Naive thymus-derived CD4-positive, alpha-beta T cell (primary cell): ENCODE measurements around the gene NR4A3. TPM values are rescaled to one million over a fixed set of nuclear protein-coding genes. Genes with fewer than 3 reads are reported as not detected.

ENCODE experiments used
- ATAC-seq: fragments of 150-1000 bp; cut with Tn5 transposase; 2 replicates; pipeline ENCODE4 v1.10.0; 2021; ENCODE audit warnings: mild to moderate bottlenecking, moderate library complexity
- CTCF ChIA-PET: fragments of 350-600 bp; sonication (Branson Sonifier 250); formaldehyde crosslinking; loops from one replicate; lab custom pipeline; 2021; ENCODE audit warnings: antibody characterized with exemption; lab: Charles Lee
- POLR2A ChIA-PET: fragments of 350-600 bp; sonication (Branson Sonifier 250); formaldehyde crosslinking; loops from one replicate; lab custom pipeline; 2021; ENCODE audit warnings: antibody characterized with exemption, inconsistent platforms; lab: Charles Lee
- DNase-seq, 9 donors: peaks; one replicate each; pipeline versions ENCODE4 v3.0.0 to v3.0.0-alpha.2; 2020 to 2022; ENCODE audit warnings: mixed read lengths in 1 of 9
- H3K27ac ChIP-seq: one replicate; pipeline ENCODE4 v1.7.0; 2013; ENCODE audit warnings: mild to moderate bottlenecking, low read depth, low read length, moderate library complexity
- H3K27me3 ChIP-seq, 2 donors: one replicate each; pipeline ENCODE4 v1.7.0; 2013; ENCODE audit warnings: low read length in 2 of 2, mild to moderate bottlenecking in 2 of 2, moderate library complexity in 2 of 2; ENCODE audit not compliant: control insufficient read depth in 2 of 2, insufficient read depth in 2 of 2
- H3K36me3 ChIP-seq, 3 experiments: 1 replicate in 2 of 3; 2 replicates in 1 of 3; pipeline ENCODE4 v1.7.0; 2013; ENCODE audit warnings: low read length in 3 of 3, mild to moderate bottlenecking in 3 of 3, moderate library complexity in 1 of 3; ENCODE audit not compliant: insufficient read depth in 3 of 3, control insufficient read depth in 2 of 3
- H3K4me1 ChIP-seq, 2 donors: one replicate each; pipeline ENCODE4 v1.7.0; 2013; ENCODE audit warnings: low read length in 2 of 2, mild to moderate bottlenecking in 2 of 2, moderate library complexity in 1 of 2; ENCODE audit not compliant: control insufficient read depth in 2 of 2, insufficient read depth in 2 of 2
- H3K4me3 ChIP-seq: 2 replicates; pipeline ENCODE4 v1.7.0; 2013; ENCODE audit warnings: mild to moderate bottlenecking, low read length
- H3K9me3 ChIP-seq, 3 experiments: 1 replicate in 2 of 3; 2 replicates in 1 of 3; pipeline ENCODE4 v1.7.0; 2013; ENCODE audit warnings: low read length in 3 of 3; ENCODE audit not compliant: control insufficient read depth in 2 of 3
- H3K27ac Mint-ChIP-seq, 9 donors: one replicate each; pipeline ENCODE4 v1.8.0; 2020 to 2022; ENCODE audit warnings: mixed read lengths in 9 of 9, mild to moderate bottlenecking in 8 of 9, moderate library complexity in 5 of 9, inconsistent platforms in 2 of 9
- H3K27me3 Mint-ChIP-seq, 5 donors: one replicate each; pipeline ENCODE4 v1.8.0; 2021 to 2022; ENCODE audit warnings: mixed read lengths in 5 of 5, mild to moderate bottlenecking in 1 of 5
- H3K36me3 Mint-ChIP-seq, 5 donors: one replicate each; pipeline ENCODE4 v1.8.0; 2020 to 2022; ENCODE audit warnings: mixed read lengths in 5 of 5, mild to moderate bottlenecking in 3 of 5, inconsistent platforms in 1 of 5
- H3K4me1 Mint-ChIP-seq, 7 donors: one replicate each; pipeline ENCODE4 v1.8.0; 2020 to 2022; ENCODE audit warnings: mixed read lengths in 7 of 7, mild to moderate bottlenecking in 3 of 7, inconsistent platforms in 1 of 7
- H3K4me3 Mint-ChIP-seq, 10 donors: one replicate each; pipeline ENCODE4 v1.8.0; 2020 to 2022; ENCODE audit warnings: mild to moderate bottlenecking in 10 of 10, mixed read lengths in 10 of 10, moderate library complexity in 6 of 10, inconsistent platforms in 2 of 10
- H3K9me3 Mint-ChIP-seq, 11 donors: one replicate each; pipeline ENCODE4 v1.8.0; 2020 to 2022; ENCODE audit warnings: mixed read lengths in 11 of 11, mild to moderate bottlenecking in 4 of 11, inconsistent platforms in 1 of 11, moderate library complexity in 1 of 11
- intact Hi-C, 2 donors: fragments of 100-400 bp; cut with micrococcal nuclease; formaldehyde crosslinking; loops; one replicate each; pipeline ENCODE4 v1.15.1; 2023
- polyA plus RNA-seq, 2 donors: library from polyadenylated mRNA; unstranded; fragments of 300-500 nt; fragmentation: Illumina TruSeq; gene quantifications; one replicate each; pipeline ENCODE4 v1.2.3, GENCODE V29; 2021
- total RNA-seq, 6 experiments: library from RNA in 5 of 6; stranded (reverse) in 5 of 6; gene quantifications; 1 replicate in 5 of 6; 2 replicates in 1 of 6; pipeline ENCODE4 v1.2.3 and lab custom pipeline; 2021 to 2026

The NR4A3 gene
- total and polyA plus RNA-seq, 7 experiments from 2014 or later = 0.08 to 20.2 (median 5.6) TPM; not detected in 2

DNA sequence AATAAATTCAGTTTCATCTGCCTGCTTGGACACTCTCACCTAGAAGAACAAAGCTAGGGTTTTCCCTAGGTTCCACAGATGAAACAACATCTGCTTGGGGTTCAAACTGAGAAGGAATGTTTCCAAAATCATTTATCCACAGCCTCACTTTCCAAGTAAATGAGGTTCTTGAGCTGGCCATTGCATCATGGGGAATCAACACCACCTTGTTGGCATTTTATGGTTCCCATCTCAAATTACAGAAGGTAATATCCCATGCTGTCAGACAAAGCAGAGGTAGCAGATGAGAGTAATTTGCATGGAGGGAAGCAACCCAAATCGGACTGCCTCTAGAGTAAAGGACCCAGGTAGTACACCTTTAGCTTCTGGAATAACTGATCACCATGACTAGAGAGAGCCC is 10.5 kb upstream of the NR4A3 start:
- Mint-ChIP-seq H3K27me3 (peaks cover 0 to 33% (median 0%) of the 10 kb centered on the region in 5 donors), H3K4me1 (peaks cover 0 to 23% (median 4%) of the 10 kb centered on the region in 7 donors), H3K4me3 (no peak overlapping the region), H3K36me3 (peaks cover 0 to 11% (median 3%) of the 10 kb centered on the region in 5 donors), H3K27ac (no peak overlapping the region), H3K9me3 (no peaks in the 10 kb centered on the region)
- Histone ChIP-seq H3K27me3 (no peaks in the 10 kb centered on the region), H3K9me3 (no peaks in the 10 kb centered on the region), H3K36me3 (no peaks in the 10 kb centered on the region), H3K27ac (no peak overlapping the region), H3K4me3 (no peak overlapping the region), H3K4me1 (peaks cover 0 to 5% of the 10 kb centered on the region in 2 donors)
- ChIA-PET CTCF (interaction anchor here (0.6 to 1.8 kb wide), 2 partner anchors 13 to 51 kb away, joined by 3 to 4 read pairs; no protein-coding TSS in a partner anchor), POLR2A (interaction anchor here (0.6 kb wide), 1 partner anchor 93 kb away, joined by 3 read pairs; no protein-coding TSS in a partner anchor)
- no peak for DNase-seq
- ATAC-seq = no peak
- intact Hi-C loops = no loop called here

DNA sequence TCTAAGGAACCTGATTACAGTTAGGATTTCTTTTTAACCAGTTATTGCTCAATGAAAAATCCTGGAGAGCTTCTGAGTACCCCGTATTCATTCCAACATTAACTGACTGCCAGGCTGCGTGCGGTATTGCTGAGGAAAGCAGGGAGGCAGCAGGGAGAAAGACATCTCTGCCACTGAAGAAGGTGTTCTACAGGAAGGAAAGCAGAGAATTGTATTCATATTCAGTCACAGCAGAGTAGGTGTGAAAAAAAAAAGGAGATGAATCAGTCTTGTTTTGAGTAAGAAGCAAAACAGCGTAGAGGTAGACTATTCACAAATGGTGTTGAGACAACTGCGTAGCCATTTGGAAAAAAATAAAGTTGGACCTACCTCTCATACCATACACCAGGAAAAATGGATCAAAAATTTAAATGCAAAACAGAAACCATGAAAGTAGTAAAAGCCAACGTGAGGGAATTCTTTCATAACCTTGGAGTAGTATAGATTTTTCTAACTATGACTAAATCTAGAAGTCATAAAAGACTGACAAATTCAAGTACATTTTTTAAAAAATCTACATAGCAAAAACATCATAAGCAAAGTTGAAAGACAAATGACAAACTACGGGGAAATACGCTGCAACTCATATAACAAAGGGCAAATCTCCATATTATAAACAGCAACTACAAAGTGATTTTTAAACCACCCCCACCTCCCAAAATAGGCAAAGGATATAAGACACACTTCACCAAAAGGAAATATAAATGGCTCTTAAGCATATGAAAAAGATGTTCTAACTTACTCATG is 9.9 kb upstream of the NR4A3 start:
- Mint-ChIP-seq H3K9me3 (no peaks in the 10 kb centered on the region), H3K27me3 (peaks cover 0 to 39% (median 0%) of the 10 kb centered on the region in 5 donors), H3K36me3 (peaks cover 0 to 11% (median 3%) of the 10 kb centered on the region in 5 donors), H3K27ac (no peak overlapping the region), H3K4me3 (no peak overlapping the region), H3K4me1 (peaks cover 0 to 23% (median 4%) of the 10 kb centered on the region in 7 donors)
- DNase-seq (no peak), ATAC-seq (no peak)
- CTCF ChIA-PET = interaction anchor here (0.6 to 1.8 kb wide), 2 partner anchors 13 to 50 kb away, joined by 3 to 4 read pairs; no protein-coding TSS in a partner anchor
- H3K4me3 ChIP-seq = no peak overlapping the region
- H3K36me3 ChIP-seq = no peaks in the 10 kb centered on the region
- no peak overlapping the region for H3K27ac ChIP-seq
- H3K4me1 ChIP-seq = peaks cover 0 to 5% of the 10 kb centered on the region in 2 donors
- H3K9me3 ChIP-seq = no peaks in the 10 kb centered on the region
- no peaks in the 10 kb centered on the region for H3K27me3 ChIP-seq
- intact Hi-C loops = no loop called here
- POLR2A ChIA-PET = interaction anchor here (0.6 kb wide), 1 partner anchor 92 kb away, joined by 3 read pairs; no protein-coding TSS in a partner anchor

DNA sequence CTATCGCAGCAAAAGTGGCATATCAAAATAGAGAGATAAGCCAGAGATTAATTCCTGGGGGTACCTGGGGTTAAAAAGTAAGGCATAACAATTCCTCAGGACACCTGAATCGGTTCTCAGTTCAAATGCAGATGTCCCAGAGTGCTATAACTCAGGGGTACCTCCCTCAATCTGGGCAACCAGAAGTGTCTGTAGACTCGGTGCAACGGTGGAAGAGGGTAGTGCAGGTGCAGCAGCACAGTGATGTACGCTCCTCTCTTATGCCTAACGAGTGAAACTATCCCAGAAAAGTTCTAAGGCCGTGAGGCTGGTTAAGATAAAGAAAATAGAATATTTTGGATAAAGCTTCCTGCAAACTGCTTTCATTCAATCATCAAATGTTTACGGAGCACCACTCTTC is 7.9 kb upstream of the NR4A3 start:
- Mint-ChIP-seq H3K27ac (peak overlapping the region in 1 of 9 donors; percentile 21), H3K4me1 (peaks cover 5 to 21% (median 6%) of the 10 kb centered on the region in 7 donors), H3K4me3 (no peak overlapping the region), H3K36me3 (peaks cover 0 to 11% (median 3%) of the 10 kb centered on the region in 5 donors), H3K27me3 (peaks cover 0 to 47% (median 0%) of the 10 kb centered on the region in 5 donors), H3K9me3 (peaks cover 0 to 4% (median 0%) of the 10 kb centered on the region in 11 donors)
- no peak overlapping the region for H3K4me3 ChIP-seq
- intact Hi-C loops = no loop called here
- H3K36me3 ChIP-seq = no peaks in the 10 kb centered on the region
- H3K27ac ChIP-seq = no peak overlapping the region
- ATAC-seq = no peak
- ChIA-PET POLR2A (no interaction called here), CTCF (no interaction called here)
- H3K9me3 ChIP-seq = no peaks in the 10 kb centered on the region
- peaks cover 5 to 9% of the 10 kb centered on the region in 2 donors for H3K4me1 ChIP-seq
- no peak for DNase-seq
- H3K27me3 ChIP-seq = no peaks in the 10 kb centered on the region

DNA sequence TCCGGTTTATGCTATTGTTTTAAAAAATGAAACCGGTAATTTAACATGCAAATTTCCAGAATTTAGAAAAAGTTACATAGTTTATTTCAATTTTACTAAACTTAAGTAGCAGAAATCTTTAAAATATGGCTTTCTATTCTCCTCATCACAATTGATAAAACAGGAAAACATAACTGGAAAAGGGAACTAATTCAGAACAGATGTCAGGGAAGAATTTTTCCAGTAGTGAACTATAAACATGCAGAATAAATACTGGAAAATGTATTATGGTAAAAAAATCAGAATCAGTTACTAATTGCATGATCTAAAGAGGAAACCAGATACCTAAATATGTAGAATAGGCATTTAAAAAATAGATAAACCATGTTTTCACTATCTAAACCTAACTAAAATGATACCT is 7.3 kb upstream of the NR4A3 start:
- ChIA-PET CTCF (no interaction called here), POLR2A (interaction anchor here (0.6 kb wide), 1 partner anchor 527 kb away, joined by 3 read pairs; no protein-coding TSS in a partner anchor)
- Mint-ChIP-seq H3K4me1 (peaks cover 10 to 27% (median 12%) of the 10 kb centered on the region in 7 donors), H3K27me3 (peaks cover 0 to 52% (median 0%) of the 10 kb centered on the region in 5 donors), H3K4me3 (no peak overlapping the region), H3K27ac (no peak overlapping the region), H3K9me3 (peaks cover 0 to 4% (median 0%) of the 10 kb centered on the region in 11 donors), H3K36me3 (peaks cover 0 to 11% (median 3%) of the 10 kb centered on the region in 5 donors)
- ATAC-seq = no peak
- intact Hi-C loops = no loop called here
- DNase-seq = no peak
- Histone ChIP-seq H3K27ac (no peak overlapping the region), H3K9me3 (no peaks in the 10 kb centered on the region), H3K4me3 (no peak overlapping the region), H3K4me1 (peaks cover 9 to 11% of the 10 kb centered on the region in 2 donors), H3K36me3 (no peaks in the 10 kb centered on the region), H3K27me3 (no peaks in the 10 kb centered on the region)

DNA sequence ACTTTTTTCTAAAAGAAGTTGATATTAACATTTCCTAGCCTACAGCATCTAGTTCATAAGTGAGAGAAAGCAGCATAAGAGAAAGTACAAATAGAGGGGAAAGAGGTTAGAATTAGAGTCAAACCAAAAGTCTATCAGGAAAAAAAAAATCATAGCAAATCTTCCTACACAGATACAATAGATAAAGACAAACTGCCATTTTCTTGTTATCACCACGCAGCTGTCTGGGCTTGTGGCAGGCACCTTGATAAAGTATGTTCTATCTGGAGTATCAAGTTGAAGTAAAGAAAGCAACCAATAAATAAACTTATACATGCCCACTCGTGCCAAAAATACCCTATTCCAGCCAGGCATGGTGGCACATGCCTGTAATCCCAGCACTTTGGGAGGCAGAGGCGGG is 5.3 kb upstream of the NR4A3 start:
- H3K4me1 ChIP-seq = peaks cover 9 to 16% of the 10 kb centered on the region in 2 donors
- H3K36me3 Mint-ChIP-seq = peaks cover 0 to 8% (median 3%) of the 10 kb centered on the region in 5 donors
- ATAC-seq (no peak), DNase-seq (no peak)
- H3K27ac ChIP-seq = no peak overlapping the region
- H3K9me3 Mint-ChIP-seq = peaks cover 0 to 4% (median 0%) of the 10 kb centered on the region in 11 donors
- ChIA-PET POLR2A (no interaction called here), CTCF (no interaction called here)
- peaks cover 10 to 31% (median 24%) of the 10 kb centered on the region in 7 donors for H3K4me1 Mint-ChIP-seq
- no peak overlapping the region for H3K4me3 ChIP-seq
- H3K27me3 ChIP-seq = no peaks in the 10 kb centered on the region
- no peak overlapping the region for H3K27ac Mint-ChIP-seq
- intact Hi-C loops = loop anchor here in 1 of 2 donors (5.0 kb wide), 2 partner anchors 94 to 136 kb away; no protein-coding TSS in a partner anchor
- H3K27me3 Mint-ChIP-seq = peaks cover 0 to 61% (median 0%) of the 10 kb centered on the region in 5 donors
- no peaks in the 10 kb centered on the region for H3K9me3 ChIP-seq
- H3K36me3 ChIP-seq = no peaks in the 10 kb centered on the region
- H3K4me3 Mint-ChIP-seq = no peak overlapping the region

DNA sequence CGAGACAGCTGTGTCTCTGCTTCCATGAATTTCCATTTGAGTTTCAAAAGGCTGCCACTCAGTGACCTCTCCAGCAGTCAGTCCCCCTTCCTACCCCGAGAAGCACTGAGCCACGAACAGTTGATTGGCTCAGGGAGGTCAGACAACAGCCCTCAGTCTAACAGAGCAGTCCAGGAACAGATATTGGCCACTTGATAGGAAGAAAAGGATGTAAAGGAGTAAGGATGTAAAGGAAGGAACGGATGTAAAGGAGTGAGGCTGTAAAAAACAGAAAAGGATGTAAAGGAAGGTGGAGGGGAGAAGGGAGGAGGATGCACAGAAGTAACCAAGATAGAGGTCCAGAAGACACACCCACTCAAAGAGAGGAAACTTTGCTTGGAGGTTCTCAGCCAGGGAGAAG is 3.2 kb upstream of the NR4A3 start:
- H3K4me3 ChIP-seq = peak overlapping the region; percentile 48
- Mint-ChIP-seq H3K27ac (peak overlapping the region; percentile 68 to 99 (median 99)), H3K27me3 (peaks cover 9 to 67% (median 14%) of the 10 kb centered on the region in 5 donors), H3K9me3 (peaks cover 0 to 4% (median 0%) of the 10 kb centered on the region in 11 donors), H3K4me3 (peak overlapping the region; percentile 87 to 98 (median 96)), H3K4me1 (peaks cover 13 to 38% (median 37%) of the 10 kb centered on the region in 7 donors), H3K36me3 (peaks cover 0 to 2% (median 0%) of the 10 kb centered on the region in 5 donors)
- H3K4me1 ChIP-seq = peaks cover 14 to 30% of the 10 kb centered on the region in 2 donors
- peaks cover 6 to 8% of the 10 kb centered on the region in 2 donors for H3K27me3 ChIP-seq
- CTCF ChIA-PET = no interaction called here
- no peaks in the 10 kb centered on the region for H3K9me3 ChIP-seq
- DNase-seq (no peak), ATAC-seq (no peak)
- H3K36me3 ChIP-seq = no peaks in the 10 kb centered on the region
- POLR2A ChIA-PET = interaction anchor here (1.0 to 1.2 kb wide), 3 partner anchors 8 to 684 kb away, joined by 3 to 8 read pairs (median 4); partner anchors contain the start of gene STX17
- intact Hi-C loops = loop anchor here in 1 of 2 donors (5.0 kb wide), 2 partner anchors 96 to 134 kb away; no protein-coding TSS in a partner anchor
- H3K27ac ChIP-seq = peak overlapping the region; percentile 95
